Measurements from ENCODE around the gene ADAM10.

Gene ADAM10

GRCh38 chr15:58696738-58697137 is 52.8 kb downstream of the ADAM10 start:
- H3K27ac ChIP-seq (replicated peaks), result no peak overlapping the region
- no peak overlapping the region for H3K4me3 ChIP-seq (replicated peaks; ENCODE audit: insufficient read depth, low read length)
- TF ChIP-seq REST (IDR thresholded peaks at IDR 0.05; ENCODE audit: insufficient replicate concordance, low read depth) (no peak), CTCF (IDR thresholded peaks at IDR 0.05; ENCODE audit: insufficient read depth, low read length) (no peak), GABPA (IDR thresholded peaks at IDR 0.05; ENCODE audit: low read depth) (no peak), POLR2AphosphoS5 (IDR thresholded peaks at IDR 0.05; ENCODE audit: low read depth) (no peak), SPI1 (IDR thresholded peaks at IDR 0.05; ENCODE audit: borderline replicate concordance, low read depth) (no peak)
- DNase-seq (ENCODE audit: low read depth in 1 of 2, low spot score in 1 of 2), result no peak
- no peaks in the 10 kb centered on the region for H3K27me3 ChIP-seq (ENCODE audit: insufficient read depth, poor library complexity, severe bottlenecking)

GRCh38 chr15:58694641-58695398 is 54.7 kb downstream of the ADAM10 start:
- H3K27ac ChIP-seq (replicated peaks), result no peak overlapping the region
- no peak overlapping the region for H3K4me3 ChIP-seq (replicated peaks; ENCODE audit: insufficient read depth, low read length)
- TF ChIP-seq SPI1 (IDR thresholded peaks at IDR 0.05; ENCODE audit: borderline replicate concordance, low read depth) (no peak), GABPA (IDR thresholded peaks at IDR 0.05; ENCODE audit: low read depth) (no peak), CTCF (IDR thresholded peaks at IDR 0.05; ENCODE audit: insufficient read depth, low read length) (no peak), REST (IDR thresholded peaks at IDR 0.05; ENCODE audit: insufficient replicate concordance, low read depth) (no peak), POLR2AphosphoS5 (IDR thresholded peaks at IDR 0.05; ENCODE audit: low read depth) (no peak)
- no peak for DNase-seq (ENCODE audit: low read depth in 1 of 2, low spot score in 1 of 2)
- H3K27me3 ChIP-seq (ENCODE audit: insufficient read depth, poor library complexity, severe bottlenecking), result no peaks in the 10 kb centered on the region

- H3K4me3 ChIP-seq (replicated peaks; ENCODE audit: insufficient read depth, low read length), result no peak overlapping the region
- TF ChIP-seq GABPA (IDR thresholded peaks at IDR 0.05; ENCODE audit: low read depth) (no peak), CTCF (IDR thresholded peaks at IDR 0.05; ENCODE audit: insufficient read depth, low read length) (no peak), REST (IDR thresholded peaks at IDR 0.05; ENCODE audit: insufficient replicate concordance, low read depth) (no peak), POLR2AphosphoS5 (IDR thresholded peaks at IDR 0.05; ENCODE audit: low read depth) (no peak), SPI1 (IDR thresholded peaks at IDR 0.05; ENCODE audit: borderline replicate concordance, low read depth) (no peak)
- no peak overlapping the region for H3K27ac ChIP-seq (replicated peaks)
- peak in 1 of 2 experiments; percentile 8 for DNase-seq (ENCODE audit: low read depth in 1 of 2, low spot score in 1 of 2)
- H3K27me3 ChIP-seq (ENCODE audit: insufficient read depth, poor library complexity, severe bottlenecking), result no peaks in the 10 kb centered on the region
Observed at GRCh38 chr15:58690703-58691102, 58.8 kb downstream of the ADAM10 start.

Data from HL-60 (cell line).